ENCODE results near the gene RSU1. TPM values are rescaled to one million over a fixed set of nuclear protein-coding genes. Genes with fewer than 3 reads are reported as not detected.

RSU1 gene
- polyA plus RNA-seq, 1 donor = 72.4 TPM

GRCh38 chr10:16663444-16663843, 153.8 kb downstream of the RSU1 start:
- no peak for DNase-seq

GRCh38 chr10:16662923-16663322, 154.3 kb downstream of the RSU1 start:
- no peak for DNase-seq

GRCh38 chr10:16656895-16657294, 160.3 kb downstream of the RSU1 start:
- DNase-seq = no peak

- no peak for DNase-seq
Observed at GRCh38 chr10:16653224-16653623, 164.0 kb downstream of the RSU1 start.

- DNase-seq = no peak
Observed at GRCh38 chr10:16652154-16652553, 165.1 kb downstream of the RSU1 start.

GRCh38 chr10:16649757-16650156, 167.5 kb downstream of the RSU1 start:
- DNase-seq = no peak

- DNase-seq = no peak
Observed at GRCh38 chr10:16648366-16648765, 168.9 kb downstream of the RSU1 start.

GRCh38 chr10:16646181-16647059, 170.8 kb downstream of the RSU1 start:
- no peak for DNase-seq

- no peak for DNase-seq
Observed at GRCh38 chr10:16644146-16644545, 173.1 kb downstream of the RSU1 start.

- DNase-seq = no peak
Observed at GRCh38 chr10:16643502-16643901, 173.7 kb downstream of the RSU1 start.

- no peak for DNase-seq
Observed at GRCh38 chr10:16640153-16640552, 177.1 kb downstream of the RSU1 start.

GRCh38 chr10:16639471-16639870, 177.8 kb downstream of the RSU1 start:
- no peak for DNase-seq

- no peak for DNase-seq
Observed at GRCh38 chr10:16632996-16633395, 184.2 kb downstream of the RSU1 start.

- no peak for DNase-seq
Observed at GRCh38 chr10:16626697-16627096, 190.5 kb downstream of the RSU1 start.

- no peak for DNase-seq
Observed at GRCh38 chr10:16612981-16613355, 204.3 kb downstream of the RSU1 start.

GRCh38 chr10:16612115-16612980, 204.9 kb downstream of the RSU1 start:
- peak; percentile 22 for DNase-seq

- peak; percentile 6 for DNase-seq
Observed at GRCh38 chr10:16611037-16611436, 206.2 kb downstream of the RSU1 start.

GRCh38 chr10:16609211-16609610, 208.0 kb downstream of the RSU1 start:
- no peak for DNase-seq

- no peak for DNase-seq
Observed at GRCh38 chr10:16606923-16607322, 210.3 kb downstream of the RSU1 start.

GRCh38 chr10:16606421-16606820, 210.8 kb downstream of the RSU1 start:
- DNase-seq = no peak

- no peak for DNase-seq
Observed at GRCh38 chr10:16603308-16603707, 213.9 kb downstream of the RSU1 start.

- DNase-seq = no peak
Observed at GRCh38 chr10:16602104-16602775, 215.0 kb downstream of the RSU1 start.

- DNase-seq = no peak
Observed at GRCh38 chr10:16599662-16600061, 217.6 kb downstream of the RSU1 start.

All from hindlimb muscle (tissue), 1 donor.